HepG2 (cell line): Measurements from ENCODE around the gene NUDT15. TPM values are rescaled to one million over a fixed set of nuclear protein-coding genes. Genes with fewer than 3 reads are reported as not detected.

Experiments used
- CAMTA2 ChIP-seq: sonication (generic); formaldehyde crosslinking; IDR thresholded peaks from 2 replicates; pipeline ENCODE4 v1.4.0; 2020; ENCODE audit warnings: mild to moderate bottlenecking, missing genetic modification reagents, borderline replicate concordance
- CENPT ChIP-seq: sonication (generic); formaldehyde crosslinking; IDR thresholded peaks from 2 replicates; pipeline ENCODE4 v1.8.0; 2022; ENCODE audit warnings: low read depth, mild to moderate bottlenecking, moderate library complexity, missing genetic modification reagents
- GLI4 ChIP-seq: sonication (generic); formaldehyde crosslinking; IDR thresholded peaks from 2 replicates; pipeline ENCODE4 v1.5.1; 2020; ENCODE audit warnings: missing genetic modification reagents, mild to moderate bottlenecking, moderate library complexity, borderline replicate concordance
- HMG20A ChIP-seq: IDR thresholded peaks from 2 replicates; pipeline ENCODE4 v1.6.1; 2016; ENCODE audit warnings: borderline replicate concordance
- HNF4A ChIP-seq: sonication (generic); formaldehyde crosslinking; IDR thresholded peaks from 2 replicates; pipeline ENCODE4 v1.4.0; 2020; ENCODE audit warnings: missing genetic modification reagents
- NR2F6 ChIP-seq, 2 experiments: IDR thresholded peaks; 2 replicates each; pipeline ENCODE4 v1.6.1; 2016; ENCODE audit warnings: antibody characterized with exemption in 1 of 2, mild to moderate bottlenecking in 1 of 2
- PHB2 ChIP-seq: fragments of 450-650 bp; IDR thresholded peaks from 2 replicates; pipeline ENCODE4 v1.6.1; 2018; ENCODE audit not compliant: partially characterized antibody
- POLR2AphosphoS2 ChIP-seq: IDR thresholded peaks from 2 replicates; pipeline ENCODE4 v1.6.1; 2011; ENCODE audit warnings: low read depth, low read length, improper control_type of control experiment
- SMYD3 ChIP-seq: sonication (generic); formaldehyde crosslinking; IDR thresholded peaks from 2 replicates; pipeline ENCODE4 v1.8.1; 2023; ENCODE audit warnings: mild to moderate bottlenecking, missing genetic modification reagents
- SNAI1 ChIP-seq: sonication (generic); formaldehyde crosslinking; IDR thresholded peaks from 2 replicates; pipeline ENCODE4 v1.5.0; 2020; ENCODE audit warnings: mild to moderate bottlenecking, missing genetic modification reagents, borderline replicate concordance
- SP1 ChIP-seq, 2 experiments: fragments of 450-650 bp in 1 of 2; sonication (generic) in 1 of 2; formaldehyde crosslinking in 1 of 2; IDR thresholded peaks; 2 replicates each; pipeline versions ENCODE4 v1.4.0 to v1.6.1; 2016 to 2020; ENCODE audit warnings: missing genetic modification reagents in 1 of 2
- ZC3H4 ChIP-seq: sonication (generic); formaldehyde crosslinking; IDR thresholded peaks from 2 replicates; pipeline ENCODE4 v1.4.0; 2020; ENCODE audit warnings: missing genetic modification reagents, borderline replicate concordance
- ZNF446 ChIP-seq: sonication (generic); formaldehyde crosslinking; IDR thresholded peaks from 2 replicates; pipeline ENCODE4 v1.5.0; 2020; ENCODE audit warnings: mild to moderate bottlenecking, missing genetic modification reagents
- ZNF614 ChIP-seq: IDR thresholded peaks from 2 replicates; pipeline ENCODE4 v1.6.1; 2018; ENCODE audit warnings: missing biosample characterization, missing genetic modification reagents, inconsistent platforms, borderline replicate concordance
- polyA plus RNA-seq, 8 experiments: library from polyadenylated mRNA; depleted of rRNA in 3 of 8; stranded (reverse) in 7 of 8; unstranded in 1 of 8; fragments of >200 nt; fragmentation: Illumina TruSeq in 4 of 8; extraction: Trizol in 4 of 8; gene quantifications; 2 replicates each; pipeline versions ENCODE4 v1.2.1 to v1.2.3, GENCODE V29; 2011 to 2016; ENCODE audit warnings: low read depth in 4 of 8, missing spikeins in 1 of 8, mixed read lengths in 1 of 8; ENCODE audit not compliant: insufficient read depth in 1 of 8
- total RNA-seq, 5 experiments: library from RNA; depleted of rRNA; stranded (reverse); fragments of >200 nt; fragmentation: Illumina TruSeq; extraction: Trizol; gene quantifications; 2 replicates each; pipeline ENCODE4 v1.2.3, GENCODE V29; 2016; ENCODE audit warnings: low read depth in 1 of 5
- TF ChIP-seq, protein P1 (sequence below): sonication (generic); formaldehyde crosslinking; IDR thresholded peaks from 2 replicates; pipeline ENCODE4 v1.4.0; 2020; ENCODE audit warnings: missing genetic modification reagents
- TF ChIP-seq, protein P2 (sequence below): IDR thresholded peaks from 2 replicates; pipeline ENCODE4 v1.6.1; 2016; ENCODE audit warnings: low read depth
- TF ChIP-seq, protein P3 (sequence below): sonication (generic); formaldehyde crosslinking; IDR thresholded peaks from 2 replicates; pipeline ENCODE4 v1.8.1; 2022; ENCODE audit warnings: low read depth, mild to moderate bottlenecking, missing genetic modification reagents
- TF ChIP-seq, protein P4 (sequence below): sonication (generic); formaldehyde crosslinking; IDR thresholded peaks from 2 replicates; pipeline ENCODE4 v1.4.0; 2020; ENCODE audit warnings: mild to moderate bottlenecking, missing genetic modification reagents
- TF ChIP-seq, protein P5 (sequence below): sonication (generic); formaldehyde crosslinking; IDR thresholded peaks from 2 replicates; pipeline ENCODE4 v1.4.0; 2020; ENCODE audit warnings: mild to moderate bottlenecking, missing genetic modification reagents
- TF ChIP-seq, protein P6 (sequence below): sonication (generic); formaldehyde crosslinking; IDR thresholded peaks from 2 replicates; pipeline ENCODE4 v1.4.0; 2020; ENCODE audit warnings: mild to moderate bottlenecking, missing genetic modification reagents

Gene NUDT15
- total and polyA plus RNA-seq, 2 of the 13 experiments (the other 11 are each of a cell fraction or from before 2014, with no cell fraction given), result 21.3 to 47.3 TPM

DNA sequence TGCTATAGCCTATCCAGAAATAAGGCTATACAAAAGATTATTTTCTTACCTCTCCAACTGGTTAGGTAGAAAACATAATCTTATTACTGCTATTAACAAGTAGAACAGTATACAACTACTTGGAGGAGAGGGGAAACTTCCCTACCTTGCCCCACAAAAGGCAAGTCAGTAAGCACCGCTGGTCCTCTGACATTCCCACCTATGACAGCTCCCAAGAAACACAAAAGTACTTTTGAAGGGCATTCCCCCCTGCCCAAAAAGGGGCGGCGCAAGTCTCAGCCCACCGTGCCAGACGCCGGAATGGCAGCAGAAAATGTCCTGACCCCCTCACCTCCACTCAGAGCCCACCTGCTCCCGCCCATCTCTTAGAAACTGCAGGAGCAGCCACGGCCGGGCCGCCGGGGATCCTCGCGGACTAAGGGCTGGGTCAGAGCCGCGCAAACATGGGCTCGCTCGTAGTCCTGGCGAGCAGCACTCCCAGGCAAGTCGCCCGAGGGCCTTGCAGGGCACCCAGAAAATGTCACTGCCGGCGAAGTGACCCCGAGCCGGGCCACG, 36.9 kb upstream of the NUDT15 start (continued):
- TF ChIP-seq, protein P1, sequence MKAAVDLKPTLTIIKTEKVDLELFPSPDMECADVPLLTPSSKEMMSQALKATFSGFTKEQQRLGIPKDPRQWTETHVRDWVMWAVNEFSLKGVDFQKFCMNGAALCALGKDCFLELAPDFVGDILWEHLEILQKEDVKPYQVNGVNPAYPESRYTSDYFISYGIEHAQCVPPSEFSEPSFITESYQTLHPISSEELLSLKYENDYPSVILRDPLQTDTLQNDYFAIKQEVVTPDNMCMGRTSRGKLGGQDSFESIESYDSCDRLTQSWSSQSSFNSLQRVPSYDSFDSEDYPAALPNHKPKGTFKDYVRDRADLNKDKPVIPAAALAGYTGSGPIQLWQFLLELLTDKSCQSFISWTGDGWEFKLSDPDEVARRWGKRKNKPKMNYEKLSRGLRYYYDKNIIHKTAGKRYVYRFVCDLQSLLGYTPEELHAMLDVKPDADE (CRISPR knock-in tag), result no peak
- TF ChIP-seq CENPT (CRISPR knock-in tag) (0 out of 2 replicates have a peak, but pooled peaks have one; percentile 73), SNAI1 (CRISPR knock-in tag) (peak; percentile 89; the same call in 1 of the 2 replicates), NR2F6 (IDR thresholded peaks at IDR 0.05) (no peak), NR2F6 (CRISPR knock-in tag; IDR thresholded peaks at IDR 0.05) (no peak), HNF4A (CRISPR knock-in tag) (no peak), SP1 (IDR thresholded peaks at IDR 0.05) (no peak), SP1 (CRISPR knock-in tag; IDR thresholded peaks at IDR 0.05) (no peak), ZNF446 (CRISPR knock-in tag) (no peak), PHB2 (no peak), POLR2AphosphoS2 (no peak), HMG20A (CRISPR knock-in tag) (no peak), ZNF614 (CRISPR knock-in tag) (no peak), GLI4 (CRISPR knock-in tag) (no peak), ZC3H4 (peak; percentile 57; the same call in 1 of the 2 replicates), SMYD3 (CRISPR knock-in tag) (no peak), CAMTA2 (CRISPR knock-in tag) (0 out of 2 replicates have a peak, but pooled peaks have one; percentile 39)
- TF ChIP-seq, protein P2, sequence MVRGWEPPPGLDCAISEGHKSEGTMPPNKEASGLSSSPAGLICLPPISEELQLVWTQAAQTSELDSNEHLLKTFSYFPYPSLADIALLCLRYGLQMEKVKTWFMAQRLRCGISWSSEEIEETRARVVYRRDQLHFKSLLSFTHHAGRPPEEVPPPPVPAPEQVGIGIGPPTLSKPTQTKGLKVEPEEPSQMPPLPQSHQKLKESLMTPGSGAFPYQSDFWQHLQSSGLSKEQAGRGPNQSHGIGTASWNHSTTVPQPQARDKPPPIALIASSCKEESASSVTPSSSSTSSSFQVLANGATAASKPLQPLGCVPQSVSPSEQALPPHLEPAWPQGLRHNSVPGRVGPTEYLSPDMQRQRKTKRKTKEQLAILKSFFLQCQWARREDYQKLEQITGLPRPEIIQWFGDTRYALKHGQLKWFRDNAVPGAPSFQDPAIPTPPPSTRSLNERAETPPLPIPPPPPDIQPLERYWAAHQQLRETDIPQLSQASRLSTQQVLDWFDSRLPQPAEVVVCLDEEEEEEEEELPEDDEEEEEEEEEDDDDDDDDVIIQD (CRISPR knock-in tag), result no peak
- TF ChIP-seq, protein P3, sequence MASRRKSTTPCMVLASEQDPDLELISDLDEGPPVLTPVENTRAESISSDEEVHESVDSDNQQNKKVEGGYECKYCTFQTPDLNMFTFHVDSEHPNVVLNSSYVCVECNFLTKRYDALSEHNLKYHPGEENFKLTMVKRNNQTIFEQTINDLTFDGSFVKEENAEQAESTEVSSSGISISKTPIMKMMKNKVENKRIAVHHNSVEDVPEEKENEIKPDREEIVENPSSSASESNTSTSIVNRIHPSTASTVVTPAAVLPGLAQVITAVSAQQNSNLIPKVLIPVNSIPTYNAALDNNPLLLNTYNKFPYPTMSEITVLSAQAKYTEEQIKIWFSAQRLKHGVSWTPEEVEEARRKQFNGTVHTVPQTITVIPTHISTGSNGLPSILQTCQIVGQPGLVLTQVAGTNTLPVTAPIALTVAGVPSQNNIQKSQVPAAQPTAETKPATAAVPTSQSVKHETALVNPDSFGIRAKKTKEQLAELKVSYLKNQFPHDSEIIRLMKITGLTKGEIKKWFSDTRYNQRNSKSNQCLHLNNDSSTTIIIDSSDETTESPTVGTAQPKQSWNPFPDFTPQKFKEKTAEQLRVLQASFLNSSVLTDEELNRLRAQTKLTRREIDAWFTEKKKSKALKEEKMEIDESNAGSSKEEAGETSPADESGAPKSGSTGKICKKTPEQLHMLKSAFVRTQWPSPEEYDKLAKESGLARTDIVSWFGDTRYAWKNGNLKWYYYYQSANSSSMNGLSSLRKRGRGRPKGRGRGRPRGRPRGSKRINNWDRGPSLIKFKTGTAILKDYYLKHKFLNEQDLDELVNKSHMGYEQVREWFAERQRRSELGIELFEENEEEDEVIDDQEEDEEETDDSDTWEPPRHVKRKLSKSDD (CRISPR knock-in tag), result peak; percentile 12; the same call in 1 of the 2 replicates
- TF ChIP-seq, protein P4, sequence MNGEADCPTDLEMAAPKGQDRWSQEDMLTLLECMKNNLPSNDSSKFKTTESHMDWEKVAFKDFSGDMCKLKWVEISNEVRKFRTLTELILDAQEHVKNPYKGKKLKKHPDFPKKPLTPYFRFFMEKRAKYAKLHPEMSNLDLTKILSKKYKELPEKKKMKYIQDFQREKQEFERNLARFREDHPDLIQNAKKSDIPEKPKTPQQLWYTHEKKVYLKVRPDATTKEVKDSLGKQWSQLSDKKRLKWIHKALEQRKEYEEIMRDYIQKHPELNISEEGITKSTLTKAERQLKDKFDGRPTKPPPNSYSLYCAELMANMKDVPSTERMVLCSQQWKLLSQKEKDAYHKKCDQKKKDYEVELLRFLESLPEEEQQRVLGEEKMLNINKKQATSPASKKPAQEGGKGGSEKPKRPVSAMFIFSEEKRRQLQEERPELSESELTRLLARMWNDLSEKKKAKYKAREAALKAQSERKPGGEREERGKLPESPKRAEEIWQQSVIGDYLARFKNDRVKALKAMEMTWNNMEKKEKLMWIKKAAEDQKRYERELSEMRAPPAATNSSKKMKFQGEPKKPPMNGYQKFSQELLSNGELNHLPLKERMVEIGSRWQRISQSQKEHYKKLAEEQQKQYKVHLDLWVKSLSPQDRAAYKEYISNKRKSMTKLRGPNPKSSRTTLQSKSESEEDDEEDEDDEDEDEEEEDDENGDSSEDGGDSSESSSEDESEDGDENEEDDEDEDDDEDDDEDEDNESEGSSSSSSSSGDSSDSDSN (CRISPR knock-in tag), result peak; percentile 53; the same call in 1 of the 2 replicates
- TF ChIP-seq, protein P5, sequence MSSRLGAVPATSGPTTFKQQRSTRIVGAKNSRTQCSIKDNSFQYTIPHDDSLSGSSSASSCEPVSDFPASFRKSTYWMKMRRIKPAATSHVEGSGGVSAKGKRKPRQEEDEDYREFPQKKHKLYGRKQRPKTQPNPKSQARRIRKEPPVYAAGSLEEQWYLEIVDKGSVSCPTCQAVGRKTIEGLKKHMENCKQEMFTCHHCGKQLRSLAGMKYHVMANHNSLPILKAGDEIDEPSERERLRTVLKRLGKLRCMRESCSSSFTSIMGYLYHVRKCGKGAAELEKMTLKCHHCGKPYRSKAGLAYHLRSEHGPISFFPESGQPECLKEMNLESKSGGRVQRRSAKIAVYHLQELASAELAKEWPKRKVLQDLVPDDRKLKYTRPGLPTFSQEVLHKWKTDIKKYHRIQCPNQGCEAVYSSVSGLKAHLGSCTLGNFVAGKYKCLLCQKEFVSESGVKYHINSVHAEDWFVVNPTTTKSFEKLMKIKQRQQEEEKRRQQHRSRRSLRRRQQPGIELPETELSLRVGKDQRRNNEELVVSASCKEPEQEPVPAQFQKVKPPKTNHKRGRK (CRISPR knock-in tag), result no peak
- TF ChIP-seq, protein P6, sequence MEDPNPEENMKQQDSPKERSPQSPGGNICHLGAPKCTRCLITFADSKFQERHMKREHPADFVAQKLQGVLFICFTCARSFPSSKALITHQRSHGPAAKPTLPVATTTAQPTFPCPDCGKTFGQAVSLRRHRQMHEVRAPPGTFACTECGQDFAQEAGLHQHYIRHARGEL (CRISPR knock-in tag), result no peak
